HFFc6 (cell line): ENCODE data around the gene MAU2. TPM values are rescaled to one million over a fixed set of nuclear protein-coding genes. Genes with fewer than 3 reads are reported as not detected.

Experiments
- DNase-seq: peaks from one replicate; pipeline ENCODE4 v3.0.0-alpha.2; 2018
- H3K27ac Mint-ChIP-seq: 2 replicates; pipeline ENCODE4 v1.8.0; 2020; ENCODE audit warnings: mild to moderate bottlenecking, mixed read lengths
- H3K27me3 Mint-ChIP-seq: 2 replicates; pipeline ENCODE4 v1.8.0; 2021; ENCODE audit warnings: mild to moderate bottlenecking, moderate library complexity, mixed read lengths; ENCODE audit not compliant: insufficient read depth
- H3K36me3 Mint-ChIP-seq: 2 replicates; pipeline ENCODE4 v1.8.0; 2021; ENCODE audit warnings: low read depth, mixed read lengths
- H3K4me1 Mint-ChIP-seq: 2 replicates; pipeline ENCODE4 v1.8.0; 2020; ENCODE audit warnings: low read depth, mixed read lengths
- H3K4me3 Mint-ChIP-seq: 2 replicates; pipeline ENCODE4 v1.8.0; 2020; ENCODE audit warnings: mild to moderate bottlenecking, moderate library complexity, mixed read lengths
- H3K9me3 Mint-ChIP-seq: 2 replicates; pipeline ENCODE4 v1.8.0; 2020; ENCODE audit warnings: mild to moderate bottlenecking, mixed read lengths
- CTCF ChIP-seq: fragments of 200-600 bp; sonication (generic); IDR thresholded peaks from 2 replicates; pipeline ENCODE4 v1.5.0; 2021; ENCODE audit warnings: antibody characterized with exemption, mild to moderate bottlenecking
- total RNA-seq, 6 experiments: library from RNA; stranded (reverse); fragmentation: NEBNext Ultra II Directional; extraction: Animal tissue kit (Norgen Biotek cat#: 25700); gene quantifications; 2 replicates in 1 of 6; 3 replicates in 5 of 6; pipeline ENCODE4 v1.2.3, GENCODE V29; 2021

MAU2 gene
- total RNA-seq, 6 experiments from 2014 or later: 24.8 to 33.0 (median 29.4) TPM

- Mint-ChIP-seq H3K4me3 (no peak overlapping the region), H3K36me3 (peaks cover 14% of the 10 kb centered on the region), H3K27ac (no peak overlapping the region)
Observed at GRCh38 chr19:19335408-19336158, 15.0 kb downstream of the MAU2 start.

GRCh38 chr19:19336597-19336996 is 16.0 kb downstream of the MAU2 start:
- peaks cover 11% of the 10 kb centered on the region for H3K36me3 Mint-ChIP-seq
- no peak for TF ChIP-seq CTCF
- no peaks in the 10 kb centered on the region; the same call in 1 of the 2 replicates for H3K27me3 Mint-ChIP-seq
- no peak overlapping the region for H3K27ac Mint-ChIP-seq
- no peak overlapping the region for H3K4me3 Mint-ChIP-seq
- H3K9me3 Mint-ChIP-seq: no peaks in the 10 kb centered on the region
- H3K4me1 Mint-ChIP-seq: peaks cover 6% of the 10 kb centered on the region; the same call in 1 of the 2 replicates
- no peak for DNase-seq

More at GRCh38 chr19:19335408-19336158, 15.0 kb downstream of the MAU2 start:
- H3K27me3 Mint-ChIP-seq: no peaks in the 10 kb centered on the region; the same call in 1 of the 2 replicates
- no peak for TF ChIP-seq CTCF
- H3K4me1 Mint-ChIP-seq: peaks cover 6% of the 10 kb centered on the region; the same call in 1 of the 2 replicates
- no peaks in the 10 kb centered on the region for H3K9me3 Mint-ChIP-seq
- DNase-seq: no peak

- no peak for TF ChIP-seq CTCF
- no peak for DNase-seq
- H3K36me3 Mint-ChIP-seq: peaks cover 9% of the 10 kb centered on the region
- H3K27me3 Mint-ChIP-seq: no peaks in the 10 kb centered on the region; the same call in 1 of the 2 replicates
- H3K9me3 Mint-ChIP-seq: no peaks in the 10 kb centered on the region
- H3K4me3 Mint-ChIP-seq: no peak overlapping the region
- peaks cover 6% of the 10 kb centered on the region; the same call in 1 of the 2 replicates for H3K4me1 Mint-ChIP-seq
- H3K27ac Mint-ChIP-seq: no peak overlapping the region
Observed at GRCh38 chr19:19337120-19337519, 16.5 kb downstream of the MAU2 start.

- H3K4me1 Mint-ChIP-seq: peaks cover 6% of the 10 kb centered on the region; the same call in 1 of the 2 replicates
- no peak overlapping the region; the same call in 1 of the 2 replicates for H3K27ac Mint-ChIP-seq
- H3K27me3 Mint-ChIP-seq: no peaks in the 10 kb centered on the region; the same call in 1 of the 2 replicates
- peaks cover 12% of the 10 kb centered on the region for H3K36me3 Mint-ChIP-seq
- no peaks in the 10 kb centered on the region for H3K9me3 Mint-ChIP-seq
- no peak overlapping the region for H3K4me3 Mint-ChIP-seq
- no peak for TF ChIP-seq CTCF
- peak; percentile 5 for DNase-seq
Observed at GRCh38 chr19:19338082-19338481, 17.5 kb downstream of the MAU2 start.

- peaks cover 6% of the 10 kb centered on the region; the same call in 1 of the 2 replicates for H3K4me1 Mint-ChIP-seq
Observed at GRCh38 chr19:19341026-19341425, 20.4 kb downstream of the MAU2 start.

More at GRCh38 chr19:19341026-19341425, 20.4 kb downstream of the MAU2 start:
- no peak overlapping the region for H3K27ac Mint-ChIP-seq
- H3K36me3 Mint-ChIP-seq: peaks cover 12% of the 10 kb centered on the region
- TF ChIP-seq CTCF: no peak
- no peaks in the 10 kb centered on the region for H3K9me3 Mint-ChIP-seq
- H3K4me3 Mint-ChIP-seq: no peak overlapping the region
- no peak for DNase-seq
- H3K27me3 Mint-ChIP-seq: no peaks in the 10 kb centered on the region; the same call in 1 of the 2 replicates
